MM.1S (cell line): ENCODE data around the gene SH2D1A.
A peak's percentile ranks its signal among the peaks of the same experiment; 100 is the strongest.

Experiments
- DNase-seq: peaks from one replicate; pipeline ENCODE4 v3.0.0-alpha.2; 2015
- H2AFZ ChIP-seq: fragments of 300-600 bp; sonication (generic); 2 replicates; pipeline ENCODE4 v1.6.0; 2016; ENCODE audit warnings: antibody characterized with exemption, low read length
- H3F3A ChIP-seq: fragments of 300-600 bp; sonication (generic); 2 replicates; pipeline ENCODE4 v1.6.1; 2016; ENCODE audit warnings: mild to moderate bottlenecking, antibody characterized with exemption, low read length, moderate library complexity, mixed read lengths; ENCODE audit not compliant: insufficient read depth
- H3K27ac ChIP-seq: fragments of 300-600 bp; sonication (generic); 2 replicates; pipeline ENCODE4 v1.5.1; 2016; ENCODE audit warnings: mild to moderate bottlenecking, low read length
- H3K27me3 ChIP-seq: fragments of 300-600 bp; sonication (generic); replicated peaks from 2 replicates; pipeline ENCODE4 v1.6.0; 2016; ENCODE audit warnings: low read length; ENCODE audit not compliant: insufficient read depth
- H3K36me3 ChIP-seq: fragments of 300-600 bp; sonication (generic); replicated peaks from 2 replicates; pipeline ENCODE4 v1.6.1; 2016; ENCODE audit warnings: mild to moderate bottlenecking, low read length, mixed read lengths; ENCODE audit not compliant: insufficient read depth
- H3K4me1 ChIP-seq: fragments of 300-600 bp; sonication (generic); 2 replicates; pipeline ENCODE4 v1.6.1; 2016; ENCODE audit warnings: low read length, mixed read lengths
- H3K4me2 ChIP-seq: fragments of 300-600 bp; sonication (generic); 2 replicates; pipeline ENCODE4 v1.6.0; 2016; ENCODE audit warnings: low read depth, low read length
- H3K4me3 ChIP-seq: fragments of 300-600 bp; sonication (generic); 2 replicates; pipeline ENCODE4 v1.5.1; 2016; ENCODE audit warnings: low read length, mixed read lengths
- H3K79me2 ChIP-seq: fragments of 300-600 bp; sonication (generic); 2 replicates; pipeline ENCODE4 v1.6.1; 2016; ENCODE audit warnings: mixed run types, low read length, mixed read lengths
- H3K9ac ChIP-seq: fragments of 300-600 bp; sonication (generic); 2 replicates; pipeline ENCODE4 v1.6.1; 2016; ENCODE audit warnings: low read length, mixed read lengths
- H3K9me2 ChIP-seq: fragments of 300-600 bp; sonication (generic); replicated peaks from 2 replicates; pipeline ENCODE4 v1.6.1; 2016; ENCODE audit warnings: mild to moderate bottlenecking, low read length, mixed read lengths; ENCODE audit not compliant: insufficient read depth
- H3K9me3 ChIP-seq: fragments of 300-600 bp; sonication (generic); replicated peaks from 2 replicates; pipeline ENCODE4 v1.6.1; 2016; ENCODE audit warnings: mild to moderate bottlenecking, low read length, mixed read lengths; ENCODE audit not compliant: insufficient read depth
- H4K20me1 ChIP-seq: fragments of 300-600 bp; sonication (generic); 2 replicates; pipeline ENCODE4 v1.6.1; 2016; ENCODE audit warnings: mild to moderate bottlenecking, low read length, moderate library complexity, mixed read lengths; ENCODE audit not compliant: insufficient read depth
- EZH2 ChIP-seq: fragments of 300-600 bp; sonication (generic); optimal IDR thresholded peaks from 2 replicates; pipeline ENCODE3; 2017; ENCODE audit warnings: low read depth, mild to moderate bottlenecking, antibody characterized with exemption, low read length, mixed read lengths
- EZH2phosphoT487 ChIP-seq: fragments of 300-600 bp; sonication (generic); IDR thresholded peaks from 2 replicates; pipeline ENCODE4 v1.6.1; 2018; ENCODE audit warnings: antibody characterized with exemption, low read length
- TF ChIP-seq, protein P1 (sequence below): fragments of 300-600 bp; sonication (generic); IDR thresholded peaks from 2 replicates; pipeline ENCODE4 v1.5.1; 2016; ENCODE audit warnings: antibody characterized with exemption, low read length, mixed read lengths

SH2D1A gene

DNA sequence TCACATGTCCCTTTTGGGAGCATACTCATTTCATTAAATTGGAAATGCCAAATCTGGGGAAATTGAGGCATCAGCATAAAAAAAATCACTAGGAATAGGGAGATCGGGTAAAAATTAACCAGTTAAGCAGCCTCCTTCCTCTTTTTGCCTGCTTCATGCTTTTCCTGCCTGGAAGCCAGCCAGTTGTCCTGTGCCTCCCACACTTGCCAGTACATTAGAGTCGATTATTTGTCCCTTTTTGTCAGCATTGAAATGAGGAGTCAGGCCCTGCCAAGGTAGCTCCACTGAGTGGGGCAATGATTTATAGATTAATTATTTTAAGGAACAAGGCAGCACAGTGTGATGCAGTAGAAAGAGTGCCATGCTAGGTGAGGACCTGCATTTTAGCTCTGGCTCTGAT lies 55.3 kb downstream of the SH2D1A start:
- no peak overlapping the region for H3K4me2 ChIP-seq
- no peaks in the 10 kb centered on the region for H3K27me3 ChIP-seq
- H3K4me1 ChIP-seq, result no peaks in the 10 kb centered on the region
- H3K4me3 ChIP-seq, result no peak overlapping the region
- H3K27ac ChIP-seq, result no peak overlapping the region
- no peak overlapping the region for H2AFZ ChIP-seq
- no peaks in the 10 kb centered on the region for H4K20me1 ChIP-seq
- H3K36me3 ChIP-seq, result no peaks in the 10 kb centered on the region
- no peaks in the 10 kb centered on the region for H3F3A ChIP-seq
- no peaks in the 10 kb centered on the region for H3K79me2 ChIP-seq
- no peak overlapping the region for H3K9ac ChIP-seq
- H3K9me2 ChIP-seq, result no peaks in the 10 kb centered on the region
- DNase-seq, result no peak
- no peaks in the 10 kb centered on the region for H3K9me3 ChIP-seq
- TF ChIP-seq EZH2phosphoT487 (no peak), EZH2 (no peak)
- TF ChIP-seq, protein P1, sequence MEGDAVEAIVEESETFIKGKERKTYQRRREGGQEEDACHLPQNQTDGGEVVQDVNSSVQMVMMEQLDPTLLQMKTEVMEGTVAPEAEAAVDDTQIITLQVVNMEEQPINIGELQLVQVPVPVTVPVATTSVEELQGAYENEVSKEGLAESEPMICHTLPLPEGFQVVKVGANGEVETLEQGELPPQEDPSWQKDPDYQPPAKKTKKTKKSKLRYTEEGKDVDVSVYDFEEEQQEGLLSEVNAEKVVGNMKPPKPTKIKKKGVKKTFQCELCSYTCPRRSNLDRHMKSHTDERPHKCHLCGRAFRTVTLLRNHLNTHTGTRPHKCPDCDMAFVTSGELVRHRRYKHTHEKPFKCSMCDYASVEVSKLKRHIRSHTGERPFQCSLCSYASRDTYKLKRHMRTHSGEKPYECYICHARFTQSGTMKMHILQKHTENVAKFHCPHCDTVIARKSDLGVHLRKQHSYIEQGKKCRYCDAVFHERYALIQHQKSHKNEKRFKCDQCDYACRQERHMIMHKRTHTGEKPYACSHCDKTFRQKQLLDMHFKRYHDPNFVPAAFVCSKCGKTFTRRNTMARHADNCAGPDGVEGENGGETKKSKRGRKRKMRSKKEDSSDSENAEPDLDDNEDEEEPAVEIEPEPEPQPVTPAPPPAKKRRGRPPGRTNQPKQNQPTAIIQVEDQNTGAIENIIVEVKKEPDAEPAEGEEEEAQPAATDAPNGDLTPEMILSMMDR, result no peak

DNA sequence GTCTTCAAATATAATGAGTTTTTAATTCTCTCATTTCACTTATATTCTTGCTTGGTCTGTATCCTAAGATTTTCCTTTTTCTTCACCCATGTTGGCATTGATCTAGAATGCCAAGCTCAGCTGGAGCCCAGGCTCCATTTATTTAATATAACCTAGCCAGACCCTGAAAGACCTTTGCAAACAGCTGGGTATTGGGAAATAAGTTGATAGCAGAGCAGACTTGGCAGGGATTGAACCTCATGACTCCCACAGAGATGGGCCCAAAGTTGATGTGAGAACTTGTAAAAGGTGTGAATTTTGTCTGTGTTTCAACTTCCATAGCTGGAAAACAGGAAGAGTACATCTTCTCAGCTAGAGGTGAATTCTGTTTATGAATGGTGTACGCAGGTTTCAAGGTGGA lies 59.5 kb downstream of the SH2D1A start:
- H2AFZ ChIP-seq, result no peak overlapping the region

DNA sequence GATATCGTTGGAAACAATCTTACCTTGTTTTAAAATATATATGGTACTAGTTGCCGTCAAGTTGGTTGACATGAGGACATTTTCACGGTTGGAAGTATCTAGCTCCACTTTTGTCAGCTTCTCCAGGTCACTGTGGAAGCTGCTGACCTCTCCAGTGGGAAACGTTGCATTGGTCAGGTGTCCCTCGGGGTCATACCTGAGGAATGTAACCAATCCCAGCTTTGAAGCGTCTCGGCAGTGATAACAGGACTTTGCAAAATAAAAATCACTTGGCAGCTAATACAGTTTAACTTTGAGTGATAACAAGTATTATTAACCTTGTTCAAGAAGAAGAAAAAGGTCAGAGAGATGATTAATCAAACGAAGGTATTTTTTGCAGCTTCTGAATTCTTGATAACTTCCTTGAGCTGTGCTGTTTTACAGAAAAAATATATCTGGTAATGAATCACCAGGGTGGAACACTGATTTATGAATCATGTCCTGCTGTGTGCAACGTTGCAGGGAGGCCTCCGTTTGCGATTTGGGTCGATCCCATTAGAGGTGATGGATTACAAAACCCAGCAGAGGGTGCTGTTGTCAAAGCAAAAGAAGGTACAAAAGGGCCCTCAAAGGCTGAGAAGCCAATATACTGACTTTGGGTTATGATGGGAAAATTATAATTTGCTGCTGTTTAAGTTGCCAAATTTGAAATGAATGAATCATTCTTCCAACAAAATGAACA lies 60.1 kb downstream of the SH2D1A start:
- H3K9me3 ChIP-seq, result no peaks in the 10 kb centered on the region
- H3K9me2 ChIP-seq, result no peaks in the 10 kb centered on the region
- H3K27ac ChIP-seq, result no peak overlapping the region
- H3K27me3 ChIP-seq, result no peaks in the 10 kb centered on the region
- H2AFZ ChIP-seq, result no peak overlapping the region
- no peak overlapping the region for H3K9ac ChIP-seq
- H3K4me1 ChIP-seq, result no peaks in the 10 kb centered on the region
- no peak overlapping the region for H3K4me3 ChIP-seq
- TF ChIP-seq, protein P1, result peak; percentile 65
- TF ChIP-seq EZH2 (no peak), EZH2phosphoT487 (no peak)
- no peaks in the 10 kb centered on the region for H4K20me1 ChIP-seq
- DNase-seq, result peak; percentile 66
- H3K36me3 ChIP-seq, result no peaks in the 10 kb centered on the region
- no peak overlapping the region for H3K4me2 ChIP-seq
- no peaks in the 10 kb centered on the region for H3F3A ChIP-seq
- no peaks in the 10 kb centered on the region for H3K79me2 ChIP-seq

More for the DNA sequence above, 59.5 kb downstream of the SH2D1A start:
- Histone ChIP-seq H3K4me2 (no peak overlapping the region), H3K4me3 (no peak overlapping the region), H3K36me3 (no peaks in the 10 kb centered on the region), H3F3A (no peaks in the 10 kb centered on the region), H3K9ac (no peak overlapping the region), H4K20me1 (no peaks in the 10 kb centered on the region), H3K79me2 (no peaks in the 10 kb centered on the region), H3K9me3 (no peaks in the 10 kb centered on the region), H3K27ac (no peak overlapping the region), H3K9me2 (no peaks in the 10 kb centered on the region), H3K27me3 (no peaks in the 10 kb centered on the region), H3K4me1 (no peaks in the 10 kb centered on the region)
- TF ChIP-seq, protein P1, result no peak
- no peak for TF ChIP-seq EZH2
- TF ChIP-seq EZH2phosphoT487, result no peak
- no peak for DNase-seq
